GM19395 (cell line): ENCODE results near the gene SH3BGRL2.
"Not testable (repeated sequence)": the region's sequence is repeated elsewhere in the genome, so short reads cannot be mapped to it uniquely, and the experiment has no call there.

ENCODE experiments used
- ATAC-seq: cut with Tn5 transposase; IDR thresholded peaks from one replicate; pipeline ENCODE4 v1.9.1; 2021; ENCODE audit warnings: mild to moderate bottlenecking, moderate library complexity; ENCODE audit not compliant: unreplicated experiment

SH3BGRL2 gene

DNA sequence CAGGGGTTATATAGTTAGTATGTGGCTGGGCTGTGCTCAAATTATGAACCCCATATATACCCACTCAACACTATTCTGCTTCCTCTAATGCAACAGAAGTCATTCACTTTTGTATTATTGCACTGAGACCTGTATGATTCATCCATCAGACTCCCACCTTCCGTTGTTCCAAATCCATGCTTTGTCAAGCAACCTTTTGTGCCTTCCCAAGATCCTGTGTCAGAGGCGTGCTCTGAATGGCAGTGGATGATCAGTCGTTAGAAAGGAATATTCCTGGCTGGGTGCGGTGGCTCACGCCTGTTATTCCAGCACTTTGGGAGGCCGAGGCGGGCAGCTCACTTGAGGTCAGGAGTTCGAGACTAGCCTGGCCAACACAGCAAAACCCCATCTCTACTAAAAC is 103.2 kb downstream of the SH3BGRL2 start:
- no peak for ATAC-seq

- no peak for ATAC-seq
Measured at GRCh38 chr6:79735183-79735582, 104.1 kb downstream of the SH3BGRL2 start.

DNA sequence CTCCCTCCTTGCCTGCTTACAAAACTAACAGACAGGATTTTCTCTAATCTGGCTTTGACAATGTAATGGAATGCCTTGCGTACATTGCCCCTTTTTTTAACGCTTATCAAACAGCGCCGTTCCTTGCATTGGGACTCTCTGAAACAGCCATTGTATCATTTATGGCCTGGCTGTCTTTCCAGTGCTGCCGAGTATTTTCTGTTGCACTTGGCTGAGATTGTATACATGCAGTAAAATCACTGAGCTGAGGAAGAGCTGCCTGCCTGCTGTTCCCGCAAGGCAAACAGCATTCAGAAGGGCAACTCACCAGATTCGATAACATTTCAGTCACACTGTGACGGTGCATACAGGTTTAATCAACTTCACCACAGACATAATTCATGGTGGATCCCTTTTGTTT is 106.0 kb downstream of the SH3BGRL2 start:
- ATAC-seq = no peak

DNA sequence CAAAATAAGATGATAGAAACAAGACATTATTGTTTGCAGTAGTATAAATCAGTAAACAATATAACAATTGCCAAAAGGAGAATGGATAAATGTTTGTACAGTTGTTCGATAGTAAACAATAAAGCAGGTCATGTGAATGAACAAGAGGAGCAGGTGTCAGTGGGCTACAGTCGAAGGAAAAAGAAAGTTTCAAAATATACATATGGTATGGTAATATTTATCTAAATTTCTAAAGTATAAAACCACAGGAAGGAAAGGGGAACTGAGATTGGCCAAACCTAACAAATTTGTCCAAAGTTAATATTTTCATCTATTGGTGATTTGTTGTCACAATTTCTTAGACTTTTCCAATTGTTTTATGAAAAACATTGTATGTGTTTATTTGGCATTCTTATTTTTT is 110.9 kb downstream of the SH3BGRL2 start:
- ATAC-seq = no peak

GRCh38 chr6:79745282-79745681 is 114.2 kb downstream of the SH3BGRL2 start:
- not testable (repeated sequence) for ATAC-seq

GRCh38 chr6:79746325-79746724 is 115.2 kb downstream of the SH3BGRL2 start:
- not testable (repeated sequence) for ATAC-seq

DNA sequence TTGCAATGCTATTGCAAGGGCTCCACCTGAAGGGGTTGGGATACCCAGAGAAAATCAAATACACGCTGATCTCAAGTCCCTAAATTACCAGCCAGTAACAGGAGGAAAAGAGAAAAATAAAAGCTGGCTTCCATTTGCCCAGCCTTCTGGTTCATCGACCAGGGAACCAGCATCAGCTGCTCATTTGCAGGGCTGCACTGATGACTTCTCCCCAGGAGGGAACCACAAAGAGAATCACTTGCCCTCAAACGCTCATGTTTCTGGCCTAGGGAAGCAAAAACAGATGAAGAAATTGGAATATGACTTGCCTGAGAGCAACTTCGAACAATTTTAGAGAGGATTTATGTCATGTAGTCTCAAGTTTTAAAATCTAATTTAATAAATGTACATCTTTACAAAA is 119.7 kb downstream of the SH3BGRL2 start:
- no peak for ATAC-seq
